NCI-H226 (cell line): ENCODE results near the gene PDPN.

Experiments
- DNase-seq: peaks from one replicate; pipeline ENCODE4 v3.0.0-alpha.2; 2015

The PDPN gene

DNA sequence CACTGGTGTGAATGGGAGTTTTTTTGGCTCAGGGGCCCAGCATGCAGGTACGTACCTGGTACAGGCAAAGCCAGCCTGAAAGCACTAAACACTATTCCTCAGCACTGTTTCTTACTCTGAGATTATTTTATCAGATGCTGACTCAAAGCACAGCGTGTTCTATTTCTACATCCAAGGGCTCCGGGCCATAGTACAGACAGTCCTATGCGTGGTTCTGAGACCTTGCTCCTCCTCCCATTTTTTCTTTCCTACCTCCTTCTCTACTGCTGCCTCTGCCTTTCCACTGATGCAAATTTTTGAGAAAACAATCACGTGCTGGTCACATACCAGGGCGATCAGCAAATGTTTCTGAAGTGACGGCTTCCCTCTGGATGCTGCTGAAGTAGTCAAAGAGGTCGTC, 36.3 kb downstream of the PDPN start:
- no peak for DNase-seq

DNA sequence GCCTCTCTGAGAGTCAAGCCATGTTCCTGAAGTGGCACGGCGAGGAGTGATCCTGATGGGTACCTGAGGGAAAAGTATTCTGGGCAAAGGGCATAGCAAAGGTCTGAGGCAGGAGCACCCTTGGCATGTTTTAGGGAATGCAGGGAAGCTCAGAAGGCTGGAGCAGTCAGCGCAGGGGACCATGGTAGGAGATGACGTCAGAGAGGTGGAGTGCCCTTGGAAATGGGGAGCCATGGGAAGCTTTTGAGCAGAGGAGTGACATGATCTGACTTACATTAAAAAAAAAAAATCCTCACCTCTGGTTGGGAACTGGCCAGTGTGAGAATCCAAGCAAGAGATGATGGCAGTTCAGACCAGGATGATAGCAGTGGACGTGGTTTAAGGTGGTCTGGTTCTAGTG, 37.2 kb downstream of the PDPN start:
- DNase-seq: no peak

DNA sequence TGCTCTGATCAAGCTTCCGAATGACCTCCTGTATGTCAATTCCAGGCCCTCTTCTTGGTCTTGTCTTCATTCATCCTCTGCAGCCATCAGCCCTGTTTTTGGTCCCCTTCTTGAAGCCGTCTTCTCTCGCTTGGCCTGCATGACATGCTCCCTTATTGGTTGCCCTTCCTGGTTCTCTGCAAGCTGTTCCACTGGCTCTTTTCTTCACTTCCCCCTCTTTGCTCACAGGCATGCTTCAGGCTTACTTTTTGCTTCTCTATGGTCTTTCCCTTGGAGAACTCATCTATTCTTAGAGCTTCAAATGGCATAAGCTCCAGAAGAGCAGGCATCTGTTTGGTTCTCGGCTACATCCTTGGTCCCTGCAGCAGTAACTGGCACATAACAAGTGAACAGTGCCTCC, 38.8 kb downstream of the PDPN start:
- no peak for DNase-seq

DNA sequence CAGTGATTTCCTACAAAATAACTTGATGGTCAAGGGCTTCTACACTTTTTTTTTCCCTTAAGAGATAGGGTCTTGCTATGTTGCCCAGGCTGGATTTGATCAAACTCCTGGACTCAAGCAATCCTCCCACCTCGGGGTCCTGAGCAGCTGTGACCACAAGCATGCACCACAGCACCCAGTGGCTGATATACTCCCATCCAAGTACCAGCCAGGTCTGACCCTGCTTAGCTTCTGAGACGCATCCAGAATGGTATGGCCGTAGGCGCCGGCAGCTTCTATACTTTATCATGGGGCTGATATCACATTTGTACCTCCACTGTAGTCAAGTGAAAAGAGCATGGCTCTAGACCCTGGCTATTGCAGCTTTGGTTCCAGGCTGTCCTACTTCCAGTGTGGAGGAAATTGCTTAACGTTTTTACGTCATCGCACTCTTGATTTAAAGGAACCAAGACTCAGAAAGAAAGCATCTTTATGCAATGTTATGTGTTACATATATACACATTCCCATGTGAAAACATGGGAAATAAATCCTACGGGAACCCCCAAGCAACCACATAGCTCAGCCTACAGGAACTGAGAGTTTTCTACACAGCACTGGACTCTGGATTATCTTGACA, 39.5 kb downstream of the PDPN start:
- no peak for DNase-seq

DNA sequence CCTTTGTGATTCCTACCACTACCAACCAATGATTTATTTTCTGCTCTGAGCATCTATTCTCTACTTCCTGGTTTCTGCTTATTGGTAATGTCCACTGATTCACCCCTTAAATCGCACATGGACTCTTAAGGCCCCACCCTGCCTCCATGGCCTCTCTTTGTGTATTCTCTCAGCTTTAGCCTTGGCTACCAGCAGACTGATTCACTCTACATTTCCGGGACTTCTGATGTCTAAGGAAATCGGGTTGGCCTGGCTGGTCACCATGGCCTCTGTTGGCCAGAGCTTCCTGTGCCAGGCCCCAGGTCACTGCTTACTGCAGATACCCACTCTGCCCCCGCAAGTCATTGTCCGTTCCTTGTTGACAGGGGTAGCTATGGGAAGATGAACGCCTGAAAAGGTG, 40.9 kb downstream of the PDPN start:
- DNase-seq: no peak

DNA sequence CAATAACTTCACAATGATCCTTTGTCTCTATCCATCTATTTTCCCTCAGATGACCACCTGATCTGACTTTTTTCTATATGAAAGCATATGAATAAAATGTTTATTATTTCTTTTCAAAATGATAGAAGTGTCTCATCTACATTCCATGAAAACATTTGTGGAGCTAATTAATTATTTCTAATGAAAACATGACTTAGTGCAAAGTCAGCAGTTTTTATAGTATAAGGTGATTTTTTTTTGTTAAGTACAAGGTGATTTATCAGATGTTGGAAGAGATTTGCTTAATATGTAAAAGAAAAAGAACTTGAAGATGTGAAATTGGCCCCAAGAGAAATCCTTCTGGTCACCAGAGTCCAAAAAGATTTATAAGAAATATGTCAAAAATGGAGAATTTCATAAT, 43.5 kb downstream of the PDPN start:
- DNase-seq: no peak

DNA sequence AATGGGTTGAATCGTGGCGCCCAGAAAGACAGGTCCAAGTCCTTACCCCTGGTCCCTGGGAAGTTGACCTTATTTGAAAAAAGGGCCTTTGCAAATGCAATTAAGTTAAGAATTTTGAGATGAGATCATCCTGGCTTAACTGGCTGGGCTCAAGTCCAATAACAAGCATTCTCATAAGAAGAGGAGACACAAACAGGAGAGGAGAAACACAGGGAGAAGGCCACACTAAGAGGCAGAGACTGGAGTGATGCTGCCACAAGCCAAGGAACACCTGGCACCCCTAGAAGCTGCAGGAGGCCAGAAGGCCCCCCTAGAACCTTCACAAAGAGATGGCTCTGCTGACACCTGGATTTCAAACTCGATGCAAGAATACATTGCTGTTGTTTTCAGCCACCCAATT, 44.6 kb downstream of the PDPN start:
- DNase-seq: no peak

DNA sequence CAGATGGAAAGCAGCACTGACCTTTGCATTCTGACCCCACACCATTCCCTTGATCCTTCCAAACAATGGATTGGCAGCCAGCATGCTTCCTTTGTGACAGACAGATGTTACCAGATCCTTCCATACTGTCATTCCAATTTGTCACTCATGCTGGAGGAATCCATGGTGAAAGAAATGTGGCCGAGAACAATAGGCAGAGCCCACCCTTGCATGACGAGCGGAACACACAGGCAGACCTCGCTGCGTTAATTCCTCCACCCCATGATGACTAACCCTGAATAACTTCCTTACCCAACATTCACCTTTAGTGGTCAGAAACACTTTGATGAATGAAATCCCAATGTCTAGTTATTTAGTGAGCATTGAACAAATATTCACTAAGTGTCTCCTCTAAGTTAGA, 45.1 kb downstream of the PDPN start:
- DNase-seq: no peak

DNA sequence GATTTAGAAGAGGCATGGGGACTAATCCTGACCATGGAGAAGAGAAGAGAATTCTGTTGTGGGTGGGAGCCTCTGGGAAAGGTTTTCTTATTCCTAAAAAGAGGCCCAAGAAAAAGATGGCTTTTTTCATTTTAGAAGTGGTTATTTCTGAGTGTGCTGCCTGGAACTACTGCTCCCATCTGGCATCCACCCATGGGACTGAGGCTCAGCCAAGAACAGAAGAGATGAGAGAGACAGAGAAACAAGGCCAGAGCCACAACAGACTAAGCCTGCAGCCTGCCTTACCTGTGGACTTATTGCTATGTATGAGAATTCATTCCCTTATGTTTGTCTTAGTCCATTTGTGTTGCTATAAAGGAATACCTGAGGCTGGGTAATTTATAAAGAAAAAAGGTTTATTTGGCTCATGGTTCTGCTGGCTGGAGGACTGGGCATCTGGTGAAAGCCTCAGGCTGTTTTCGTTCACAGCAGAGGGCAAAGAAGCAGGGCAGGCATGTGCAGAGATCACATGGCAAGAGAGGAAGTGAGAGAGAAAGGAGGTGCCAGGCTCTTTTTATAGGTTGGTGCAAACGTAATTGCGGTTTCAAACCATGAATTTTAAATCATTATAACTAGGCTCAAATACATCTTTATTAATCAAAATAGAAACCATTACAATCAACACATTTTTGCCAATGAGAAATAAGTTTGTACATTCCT, 58.8 kb downstream of the PDPN start:
- DNase-seq: no peak

DNA sequence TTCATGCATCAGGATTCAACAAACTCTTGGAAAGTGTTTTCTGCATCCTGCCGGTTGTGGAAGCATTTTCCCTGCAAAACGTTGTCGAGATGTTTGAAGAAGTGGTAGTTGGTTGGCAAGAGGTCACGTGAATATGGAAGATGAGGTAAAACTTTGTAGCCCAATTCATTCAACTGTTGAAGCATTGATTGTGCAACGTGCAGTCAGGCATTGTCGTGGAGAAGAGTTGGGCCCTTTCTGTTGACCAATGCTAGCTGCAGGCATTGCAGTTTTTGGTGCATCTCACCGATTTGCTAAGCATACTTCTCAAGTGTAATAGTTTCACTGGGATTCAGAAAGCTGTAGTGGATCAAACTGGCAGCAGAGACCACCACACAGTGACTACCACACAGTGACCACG, 59.4 kb downstream of the PDPN start:
- DNase-seq: no peak

DNA sequence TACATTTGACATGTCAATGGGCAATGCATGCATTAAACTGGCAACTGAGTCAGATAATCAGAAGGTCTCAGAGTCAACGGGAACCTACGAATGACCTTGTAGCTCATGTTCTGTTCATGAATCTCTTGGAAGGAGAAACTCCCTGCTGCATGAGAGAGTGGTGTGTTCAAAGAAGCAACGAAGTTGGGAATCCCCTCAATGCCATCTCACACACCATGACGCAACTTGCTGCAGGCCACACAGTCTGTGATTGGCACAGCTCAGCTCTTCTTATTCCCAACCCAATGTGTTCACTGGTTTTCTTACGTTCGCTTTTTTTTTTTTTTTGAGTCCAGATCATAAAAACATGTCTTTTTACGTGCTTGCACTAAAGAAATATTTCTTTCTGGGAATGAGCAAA, 62.9 kb downstream of the PDPN start:
- no peak for DNase-seq

DNA sequence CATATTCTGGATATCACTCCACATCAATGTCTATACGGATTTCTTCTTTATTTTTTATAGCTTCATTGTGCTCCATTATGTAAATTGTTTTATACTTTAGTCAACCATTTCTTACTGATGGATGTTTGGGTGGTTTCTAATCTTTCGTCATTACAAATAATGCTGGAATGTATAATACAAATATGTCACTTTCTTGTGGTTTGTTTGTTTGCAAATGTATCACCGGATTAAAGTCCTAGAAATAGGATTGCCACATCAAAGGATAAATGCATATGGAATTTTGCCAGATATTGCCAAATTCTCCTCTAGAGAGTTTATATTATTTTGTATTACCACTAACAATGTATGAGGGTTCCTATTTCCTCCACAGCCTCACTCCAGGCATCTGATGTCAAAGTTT, 67.6 kb downstream of the PDPN start:
- peak; percentile 45 for DNase-seq

DNA sequence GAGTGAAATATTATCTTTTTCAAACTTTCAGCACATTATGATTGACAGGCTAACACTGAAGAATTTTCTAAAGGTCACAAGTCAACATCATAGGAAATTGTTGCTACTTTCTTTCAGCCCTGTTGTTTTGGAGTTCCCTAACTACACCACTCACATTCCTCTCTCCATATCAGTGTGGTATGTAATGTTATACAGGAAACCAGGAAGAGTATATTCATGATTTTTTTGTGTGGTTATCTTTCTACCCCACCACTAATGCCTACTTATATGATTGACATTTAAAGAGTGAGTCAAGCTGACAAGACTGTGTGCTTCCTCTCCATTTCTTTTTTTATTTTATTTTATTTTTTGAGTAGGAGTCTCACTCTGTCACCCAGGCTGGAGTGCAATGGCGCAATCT, 68.6 kb downstream of the PDPN start:
- peak; percentile 83 for DNase-seq

DNA sequence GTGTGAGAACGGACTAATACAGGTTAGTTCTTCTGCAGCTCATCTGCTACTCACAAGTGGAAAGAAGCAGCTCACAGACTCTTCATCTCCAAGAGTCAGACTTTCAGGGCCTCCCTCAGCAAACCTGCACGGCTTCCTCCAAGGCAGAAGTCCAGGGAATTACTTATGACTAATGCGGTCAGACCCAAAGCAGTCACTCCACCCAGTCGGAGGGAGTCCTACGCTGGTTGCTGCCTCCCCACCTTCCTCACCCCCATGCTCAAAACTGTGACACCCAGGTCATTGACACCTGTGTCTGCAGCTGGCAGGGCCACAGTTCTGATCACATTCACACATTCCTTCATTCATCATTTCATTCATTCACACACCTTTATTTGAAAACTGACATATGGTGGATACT, 77.9 kb downstream of the PDPN start:
- peak; percentile 31 for DNase-seq

DNA sequence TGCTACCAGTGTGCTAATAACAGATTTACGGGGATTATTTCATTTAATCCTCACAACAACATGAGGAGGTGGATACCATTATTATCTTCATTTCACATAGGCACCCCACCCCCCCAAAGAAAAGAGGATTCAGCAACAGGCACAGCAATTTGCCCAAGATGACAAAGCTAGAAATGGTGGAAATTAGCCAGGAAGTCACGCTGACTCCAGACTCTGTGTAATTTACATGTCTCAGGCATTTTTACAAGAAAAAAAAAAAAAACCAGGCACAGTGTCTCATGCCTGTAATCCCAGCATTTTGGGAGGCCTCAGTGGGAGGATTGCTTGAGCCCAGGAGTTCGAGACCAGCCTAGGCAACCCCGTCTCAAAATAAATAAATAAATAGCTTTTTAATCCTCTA, 78.9 kb downstream of the PDPN start:
- DNase-seq: no peak

DNA sequence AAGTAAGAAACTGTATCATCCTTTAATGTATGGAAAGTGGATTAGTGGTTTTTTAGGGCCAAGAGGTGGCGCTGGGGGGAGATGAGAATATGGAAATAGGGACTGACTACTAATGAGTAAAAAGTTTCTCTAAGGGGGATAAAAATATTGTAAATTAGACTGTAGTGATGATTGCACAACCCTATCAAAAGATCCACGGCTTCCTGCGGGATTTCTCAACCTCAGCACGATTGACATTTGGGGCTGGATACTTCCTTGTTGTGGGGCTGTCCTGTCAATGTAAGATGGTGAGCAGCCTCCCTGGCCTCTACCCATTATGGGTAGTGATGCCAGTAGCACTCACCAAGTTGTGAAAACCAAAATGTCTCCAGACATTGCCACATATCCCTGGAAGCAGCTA, 80.3 kb downstream of the PDPN start:
- no peak for DNase-seq

DNA sequence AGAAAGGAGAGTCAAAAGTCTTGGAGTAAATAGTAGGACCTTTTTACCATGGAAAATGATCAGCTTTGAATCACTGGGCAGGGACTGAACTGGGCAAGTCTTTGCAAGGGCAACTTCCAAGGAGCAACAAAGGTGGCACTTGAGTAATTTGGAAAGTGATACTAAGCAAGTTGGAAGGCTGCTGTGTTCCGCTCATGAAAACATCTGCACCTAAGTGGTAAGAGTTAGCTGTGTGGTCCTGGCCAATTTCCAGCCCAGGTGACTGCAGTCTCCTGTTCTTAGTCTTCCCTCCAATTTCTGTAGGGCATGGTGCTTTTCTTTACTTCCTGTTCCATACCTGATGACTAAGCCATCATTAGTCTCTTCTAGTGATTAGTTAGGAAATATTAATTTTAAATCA, 80.8 kb downstream of the PDPN start:
- no peak for DNase-seq

DNA sequence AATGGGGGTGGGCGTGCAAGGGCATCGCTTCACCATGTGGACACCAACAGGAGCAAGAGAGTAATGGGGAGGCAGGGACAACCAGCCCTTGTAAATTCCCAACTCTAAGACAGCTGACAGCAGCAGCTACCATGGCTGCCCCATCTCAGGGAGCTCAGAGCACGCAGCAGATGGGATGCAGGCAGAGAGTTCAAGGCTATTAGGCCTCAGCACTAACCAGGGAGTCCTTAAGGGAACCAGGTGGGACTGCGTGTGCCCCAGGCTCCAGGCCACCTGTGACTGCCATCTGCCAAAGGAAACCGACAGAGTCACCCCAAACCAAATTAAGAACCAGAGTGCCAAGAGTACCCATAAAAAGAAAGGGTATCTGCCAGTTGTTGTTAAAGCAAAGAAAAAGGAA, 82.7 kb downstream of the PDPN start:
- no peak for DNase-seq
